ENCODE results near the gene ACSS3.
A peak's percentile ranks its signal among the peaks of the same experiment; 100 is the strongest.
"Not testable (repeated sequence)": the region's sequence is repeated elsewhere in the genome, so short reads cannot be mapped to it uniquely, and the experiment has no call there.

ACSS3 gene

DNA sequence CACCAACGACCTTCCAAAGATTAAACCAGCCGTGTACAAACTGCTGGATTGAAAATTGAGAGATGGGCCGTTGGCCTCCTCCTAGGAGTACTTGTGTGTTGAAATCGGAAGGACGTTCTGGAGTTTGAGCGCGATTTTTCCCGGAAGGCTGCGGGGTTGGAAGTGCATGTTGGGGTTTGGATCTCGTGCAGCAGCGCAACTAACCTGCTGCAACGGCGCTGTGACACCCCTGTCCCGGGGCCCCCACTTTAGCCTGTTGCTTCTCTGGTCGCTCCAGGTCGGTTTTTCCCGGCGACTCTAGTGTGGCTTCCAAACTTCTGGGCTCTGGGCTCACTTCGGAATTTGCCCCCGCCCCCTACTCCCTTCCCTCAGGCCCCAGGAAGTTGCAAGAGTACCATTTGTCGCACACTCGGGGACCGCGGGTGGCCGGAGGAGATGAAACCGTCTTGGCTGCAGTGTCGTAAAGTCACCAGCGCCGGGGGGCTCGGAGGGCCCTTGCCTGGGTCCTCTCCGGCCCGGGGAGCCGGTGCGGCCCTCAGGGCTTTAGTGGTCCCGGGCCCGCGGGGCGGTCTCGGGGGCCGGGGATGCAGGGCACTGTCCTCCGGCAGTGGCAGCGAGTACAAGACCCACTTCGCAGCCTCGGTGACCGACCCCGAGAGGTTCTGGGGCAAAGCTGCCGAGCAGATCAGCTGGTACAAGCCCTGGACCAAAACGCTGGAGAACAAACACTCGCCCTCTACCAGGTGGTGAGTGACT is at the start of gene ACSS3:
ACSS3 (plus strand) TSS at position 394 of the 756 bp plus-strand sequence; CDS start at position 436, 42 bp downstream.
- DNase-seq, result peak; percentile 95

DNA sequence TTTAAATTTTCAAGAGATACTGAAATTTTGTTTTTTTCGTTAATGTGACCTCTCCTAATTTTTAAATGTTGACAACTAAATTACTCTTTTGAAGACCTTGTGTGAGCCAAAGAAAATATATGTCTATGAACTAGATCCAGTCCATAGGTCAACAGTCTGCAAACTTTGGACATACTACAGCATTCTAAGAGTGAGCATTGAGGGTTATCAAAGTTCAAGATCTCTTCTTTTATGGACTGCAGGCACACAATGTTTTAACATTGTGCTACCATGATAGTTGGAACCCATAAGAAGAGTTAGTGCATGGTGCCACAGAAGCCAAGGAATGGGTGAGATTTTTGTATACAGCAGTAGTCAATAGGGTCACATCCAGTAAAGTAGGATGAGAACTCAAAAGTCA is 43.0 kb upstream of the ACSS3 start:
- DNase-seq, result no peak

DNA sequence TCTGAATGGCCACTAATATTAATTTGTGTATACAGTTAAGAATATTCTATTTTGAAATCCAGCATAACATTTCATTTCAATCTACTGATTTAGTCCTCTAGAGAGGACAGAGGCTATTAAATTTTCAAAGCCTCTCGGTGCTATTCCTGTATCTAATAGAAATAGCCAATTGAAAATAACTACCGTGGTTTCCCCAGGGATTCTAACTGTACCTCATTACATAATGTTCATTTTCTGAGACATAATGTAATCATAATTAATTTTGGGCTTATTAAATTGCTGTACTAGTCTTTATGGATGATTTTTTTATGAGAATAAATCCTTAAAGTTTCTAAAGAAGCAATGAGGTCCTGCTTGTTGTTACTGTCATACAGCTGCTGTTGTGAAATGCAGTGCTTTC is 38.6 kb upstream of the ACSS3 start:
- DNase-seq, result no peak

DNA sequence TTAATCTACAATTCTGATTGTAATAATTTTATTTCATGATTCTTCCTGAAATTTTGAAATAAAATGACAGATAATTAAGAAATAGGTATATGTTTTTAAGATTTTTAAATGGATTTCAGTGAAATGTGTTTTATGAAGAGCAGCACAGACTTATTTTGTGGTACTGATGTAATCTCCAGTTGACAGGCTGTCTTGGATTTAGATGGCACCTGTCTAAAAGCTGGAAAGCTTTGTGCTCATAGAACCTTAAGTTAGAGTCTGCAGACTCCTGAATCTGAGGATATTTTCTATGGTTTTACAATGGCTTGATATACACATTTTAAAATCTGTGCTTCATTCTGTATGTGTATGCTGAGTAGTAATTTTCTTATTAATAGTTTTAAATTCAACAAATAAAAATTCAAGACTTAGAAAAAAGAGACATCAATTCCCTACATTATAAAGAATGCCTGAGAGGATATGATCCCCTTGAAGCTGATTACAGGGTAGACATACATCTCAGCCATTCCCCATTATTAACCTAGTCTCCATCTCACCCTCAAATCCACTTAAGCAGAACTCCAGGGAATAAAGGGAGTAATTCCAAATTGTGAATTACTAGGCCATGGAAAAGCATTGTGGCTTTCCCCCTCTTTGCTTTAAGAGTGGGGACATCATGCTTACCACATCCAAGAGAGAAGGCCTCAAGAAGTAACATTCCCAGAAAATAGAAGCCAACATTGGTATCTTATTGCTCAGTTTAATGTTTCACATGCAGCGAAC is 33.7 kb upstream of the ACSS3 start:
- DNase-seq, result no peak

DNA sequence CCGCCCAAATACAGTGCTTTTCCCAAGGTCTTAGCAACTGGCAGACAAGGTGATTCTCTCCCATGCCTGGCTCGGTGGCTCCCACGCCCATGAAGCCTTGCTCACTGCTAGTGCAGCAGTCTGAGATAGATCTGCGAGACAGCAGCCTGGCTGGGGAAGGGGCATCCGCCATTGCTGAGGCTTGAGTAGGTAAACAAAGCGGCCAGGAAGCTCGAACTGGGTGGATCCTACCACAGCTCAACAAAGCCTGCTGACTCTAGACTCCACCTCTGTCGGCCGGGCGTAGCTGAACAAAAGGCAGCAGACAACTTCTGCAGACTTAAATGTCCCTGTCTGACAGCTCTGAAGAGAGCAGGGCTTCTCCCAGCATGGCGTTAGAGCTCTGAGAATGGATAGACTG is 12.9 kb upstream of the ACSS3 start:
- DNase-seq, result not testable (repeated sequence)

- DNase-seq, result no peak
Observed at GRCh38 chr12:81070846-81071245, 7.0 kb upstream of the ACSS3 start.

DNA sequence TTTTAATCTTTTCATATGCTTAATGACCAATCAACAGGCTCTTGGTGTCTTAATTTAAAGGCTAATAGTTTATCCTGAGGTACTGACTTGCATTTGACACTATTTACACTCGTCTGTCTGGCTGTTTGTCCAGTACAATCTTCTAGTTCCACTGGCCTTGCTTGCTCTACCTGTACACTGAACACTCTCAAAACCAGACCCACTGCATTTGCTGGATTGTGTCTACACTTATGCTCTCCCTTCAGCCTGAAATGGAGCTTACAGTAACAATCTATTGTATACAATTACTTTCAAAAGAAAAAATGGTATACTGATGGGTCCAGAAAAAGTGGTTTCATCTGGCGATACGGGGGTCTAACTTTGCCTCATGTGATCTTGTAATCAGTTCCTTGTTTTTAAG is 2.3 kb upstream of the ACSS3 start:
- no peak for DNase-seq

- DNase-seq, result peak; percentile 95
Observed at GRCh38 chr12:81077329-81077685, 572 bp upstream of the ACSS3 start.

- DNase-seq, result peak; percentile 92
Observed at GRCh38 chr12:81078469-81079196, 754 bp downstream of the ACSS3 start.

DNA sequence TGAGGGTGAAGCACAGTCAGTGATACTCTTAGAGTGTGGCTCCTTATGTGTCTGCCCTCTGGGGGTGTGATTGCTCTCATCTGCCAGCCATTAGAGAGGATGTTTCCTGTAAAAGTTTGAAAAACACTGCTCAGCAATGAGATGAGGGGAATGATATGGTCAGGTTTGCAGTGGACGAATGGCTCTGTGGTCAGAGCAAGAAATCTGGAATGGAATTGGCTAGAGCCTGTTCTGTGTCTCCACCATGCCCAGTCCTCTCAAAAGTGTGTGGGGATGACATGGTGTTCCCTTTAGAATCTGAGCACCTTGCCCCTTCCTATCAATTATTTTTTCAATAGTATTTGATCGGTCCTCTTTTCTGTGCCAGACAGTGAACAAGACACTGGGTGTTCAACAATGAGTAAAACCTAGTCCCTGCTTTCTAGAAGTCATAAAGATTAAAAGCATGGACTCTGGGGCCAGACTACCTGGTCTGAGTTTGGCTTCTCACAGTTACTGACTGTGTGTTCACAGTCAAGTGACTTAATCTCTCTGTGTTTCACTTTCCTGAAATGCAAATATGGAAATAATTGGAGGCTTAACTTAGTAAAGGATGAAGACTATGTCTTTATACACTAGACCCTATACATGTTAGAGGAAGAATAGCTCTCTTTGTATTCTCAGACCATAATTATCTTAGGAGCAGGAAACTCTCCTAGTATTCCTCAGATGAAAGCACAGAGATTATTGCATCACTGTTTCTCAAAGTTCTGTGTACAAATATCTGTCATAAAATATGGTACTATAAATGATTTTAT is 1.6 kb downstream of the ACSS3 start:
- DNase-seq, result peak; percentile 72

DNA sequence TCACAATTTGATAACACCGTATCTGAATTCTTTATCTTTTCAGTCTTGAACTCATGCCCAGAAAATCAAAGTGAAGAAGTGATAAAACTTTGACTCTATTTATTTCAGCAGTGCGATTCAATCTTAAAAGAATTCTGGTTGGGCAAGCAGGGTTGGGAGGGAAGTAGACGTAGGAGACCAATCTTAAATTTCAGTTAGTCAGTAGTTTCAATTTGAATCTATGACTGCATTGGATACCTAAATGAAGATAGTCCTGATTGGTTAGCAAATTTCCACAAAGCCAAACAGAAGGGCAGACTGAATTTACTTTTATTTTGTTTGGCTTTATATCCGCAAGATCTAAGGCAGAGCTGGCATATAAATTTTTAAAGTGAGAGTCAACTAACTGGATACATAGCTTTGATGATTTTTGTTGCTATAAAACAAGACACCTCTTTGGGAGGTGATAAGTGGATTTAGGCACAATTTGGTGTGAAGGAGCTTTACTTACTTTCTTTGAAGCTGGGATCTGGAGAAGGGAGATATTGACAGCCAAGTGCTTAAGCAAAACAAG is 2.6 kb downstream of the ACSS3 start:
- DNase-seq, result no peak

- no peak for DNase-seq
Observed at GRCh38 chr12:81081726-81082125, 3.8 kb downstream of the ACSS3 start.

DNA sequence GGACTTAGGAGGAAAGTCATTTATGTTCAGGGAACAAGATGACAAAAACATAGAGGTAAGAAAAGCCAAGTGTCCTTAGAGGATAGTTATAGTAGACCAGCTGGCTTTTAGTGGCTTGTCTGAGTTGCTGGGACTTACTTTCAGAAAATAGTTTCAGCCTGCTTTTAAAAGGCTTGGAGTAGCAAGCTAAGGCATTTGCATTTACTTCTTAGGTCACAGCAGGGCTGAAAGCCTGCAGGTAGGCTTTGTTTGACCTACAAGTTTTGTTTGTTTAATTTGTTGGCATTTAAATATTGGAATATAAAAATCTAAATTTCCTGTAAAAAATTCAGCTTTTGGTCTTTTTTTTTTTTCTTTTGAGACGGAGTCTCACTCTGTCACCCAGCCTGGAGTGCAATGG is 5.1 kb downstream of the ACSS3 start:
- no peak for DNase-seq

- DNase-seq, result no peak
Observed at GRCh38 chr12:81083906-81084513, 6.1 kb downstream of the ACSS3 start.

GRCh38 chr12:81084811-81085350 is 7.0 kb downstream of the ACSS3 start:
- DNase-seq, result no peak

GRCh38 chr12:81085832-81086231 is 8.0 kb downstream of the ACSS3 start:
- no peak for DNase-seq

DNA sequence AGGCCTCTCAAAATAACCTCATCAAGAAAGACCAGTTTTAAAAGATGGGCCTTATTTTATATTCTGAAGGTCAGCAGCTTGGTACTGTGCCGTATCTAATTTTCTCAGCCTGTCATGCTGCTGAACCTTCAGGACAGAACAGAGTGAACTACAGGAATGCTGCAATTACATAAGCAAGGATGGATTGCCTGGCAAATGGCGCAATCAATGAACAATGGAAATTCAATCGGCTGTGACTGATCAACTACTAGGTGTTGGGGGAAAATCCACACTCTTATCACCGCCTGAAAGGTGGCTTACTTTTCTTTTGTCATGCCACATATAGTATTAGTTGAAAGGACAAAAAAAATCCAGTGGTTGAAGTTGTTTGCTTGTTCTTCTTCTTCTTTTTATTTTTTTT is 8.5 kb downstream of the ACSS3 start:
- DNase-seq, result no peak

GRCh38 chr12:81088221-81088620 is 10.3 kb downstream of the ACSS3 start:
- no peak for DNase-seq

DNA sequence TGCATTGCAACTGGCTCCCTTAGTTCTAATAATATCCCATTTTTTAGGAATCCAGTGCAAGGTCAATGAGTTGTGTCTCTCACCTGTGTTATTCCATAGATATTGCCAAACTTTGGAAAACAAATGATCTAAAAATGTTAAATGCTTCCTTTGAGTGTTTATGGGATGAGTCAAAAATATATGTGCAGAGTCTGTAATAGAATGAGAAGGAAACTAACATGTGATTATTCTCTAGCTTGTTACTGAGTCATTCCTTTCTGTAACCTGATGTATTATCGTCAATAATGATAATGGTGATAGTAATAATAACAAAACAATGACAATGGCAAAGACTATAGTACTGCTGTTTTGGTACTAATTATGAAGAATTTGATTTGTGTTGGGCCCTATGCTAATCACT is 11.5 kb downstream of the ACSS3 start:
- DNase-seq, result no peak

DNA sequence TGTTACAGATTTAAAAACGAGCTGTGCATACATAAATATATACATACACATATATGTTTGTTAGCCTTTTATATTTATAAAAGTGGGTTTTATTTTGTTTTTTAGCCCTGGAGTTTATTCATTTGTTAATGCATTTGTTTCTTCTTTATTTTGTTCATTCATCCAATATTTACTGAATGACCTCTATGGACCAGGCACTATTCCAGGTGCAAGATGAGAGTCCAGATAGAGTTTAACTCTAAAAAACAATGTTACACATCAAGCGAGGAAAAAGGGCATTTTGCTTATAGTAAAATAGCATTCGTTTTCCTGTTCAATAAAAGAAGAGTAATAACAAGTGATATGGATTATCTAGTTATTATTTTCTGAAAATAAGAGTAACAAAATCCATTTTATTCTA is 14.2 kb downstream of the ACSS3 start:
- DNase-seq, result no peak

DNA sequence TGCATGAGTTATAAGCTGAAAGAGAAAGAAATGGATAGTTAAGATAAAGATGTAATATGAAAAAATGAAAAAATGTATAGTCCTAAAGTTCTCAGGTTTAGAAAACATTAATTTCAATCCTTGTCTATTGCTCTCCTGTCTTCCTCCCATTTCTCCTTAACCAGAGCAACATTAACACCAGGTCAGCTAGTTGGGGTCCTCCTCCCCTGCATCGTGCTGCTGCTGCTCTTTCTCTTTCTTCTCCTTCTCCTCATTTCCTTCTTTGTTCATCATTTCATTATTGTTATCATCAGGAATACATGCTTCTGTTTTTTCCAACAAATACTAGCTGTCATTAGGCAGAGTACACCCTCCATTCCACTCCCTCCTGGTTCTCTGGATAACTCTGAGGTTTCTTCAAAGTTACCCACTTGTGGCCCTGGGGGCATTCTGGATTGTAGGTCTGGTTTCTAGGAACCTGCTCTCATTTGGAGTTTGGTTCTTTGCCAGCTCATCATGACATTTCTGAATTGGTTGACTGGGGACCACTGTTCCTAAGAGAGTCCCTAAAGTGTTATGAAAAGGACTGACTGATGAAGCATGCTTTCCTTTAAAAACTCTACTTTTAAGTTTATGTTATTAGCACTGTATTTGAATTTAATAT is 17.0 kb downstream of the ACSS3 start:
- DNase-seq, result peak; percentile 96
